COR-L47 (cell line): Measurements from ENCODE around the gene KCNQ2.

Experiments
- DNase-seq: peaks from one replicate; lab custom pipeline; 2025; lab: John Stamatoyannopoulos, UW

Gene KCNQ2

DNA sequence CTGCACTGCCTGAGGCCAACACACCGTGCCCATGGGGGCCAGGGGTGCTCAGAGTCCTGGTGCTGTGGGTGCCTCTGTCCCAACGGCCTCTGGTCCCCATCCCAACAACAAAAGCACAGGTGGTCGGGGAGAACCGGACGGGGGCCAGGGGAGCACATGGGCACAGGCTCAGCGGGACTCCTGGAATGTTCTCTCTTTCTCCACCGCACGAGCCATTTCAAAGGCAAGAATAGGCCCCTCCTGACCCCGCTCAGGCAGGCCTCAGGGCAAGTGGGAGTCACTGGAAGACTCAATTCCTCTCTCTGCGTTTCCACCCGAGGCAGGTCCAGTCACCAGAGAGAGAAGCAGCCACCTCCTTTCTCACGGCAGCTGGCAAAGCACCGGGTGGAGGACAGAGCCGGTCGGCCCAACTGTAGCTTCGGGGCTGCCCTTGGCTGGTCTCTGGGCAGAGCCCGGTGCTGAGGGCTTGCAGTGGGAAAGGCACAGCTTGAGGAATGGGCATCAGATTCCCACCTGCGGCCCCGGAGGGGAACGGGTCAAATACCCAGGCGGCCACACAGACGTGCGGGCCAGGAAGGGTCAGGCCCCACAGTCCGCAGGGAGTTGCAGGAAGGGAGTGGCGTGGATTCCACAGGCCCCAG is 55.2 kb downstream of the KCNQ2 start:
- DNase-seq = no peak

DNA sequence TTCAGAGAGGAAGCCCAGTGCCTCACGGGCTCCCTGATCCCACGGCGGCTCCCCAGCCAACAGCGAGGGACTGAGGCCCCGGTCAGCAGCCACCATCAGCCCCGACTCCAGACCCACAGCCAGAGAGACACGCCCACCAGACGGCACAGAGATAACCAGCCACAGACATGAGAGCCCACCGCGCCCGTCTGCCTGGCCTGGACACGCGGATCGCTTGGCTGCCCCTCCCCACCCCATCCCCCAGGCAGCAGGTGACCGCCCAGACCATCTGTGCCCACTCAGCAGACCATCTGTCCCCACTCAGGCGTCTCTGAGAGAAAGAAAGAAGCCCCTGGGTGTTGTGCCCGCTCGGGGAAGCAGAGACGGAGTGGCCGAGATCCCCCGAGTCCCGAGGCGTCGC is 55.8 kb downstream of the KCNQ2 start:
- DNase-seq = no peak

DNA sequence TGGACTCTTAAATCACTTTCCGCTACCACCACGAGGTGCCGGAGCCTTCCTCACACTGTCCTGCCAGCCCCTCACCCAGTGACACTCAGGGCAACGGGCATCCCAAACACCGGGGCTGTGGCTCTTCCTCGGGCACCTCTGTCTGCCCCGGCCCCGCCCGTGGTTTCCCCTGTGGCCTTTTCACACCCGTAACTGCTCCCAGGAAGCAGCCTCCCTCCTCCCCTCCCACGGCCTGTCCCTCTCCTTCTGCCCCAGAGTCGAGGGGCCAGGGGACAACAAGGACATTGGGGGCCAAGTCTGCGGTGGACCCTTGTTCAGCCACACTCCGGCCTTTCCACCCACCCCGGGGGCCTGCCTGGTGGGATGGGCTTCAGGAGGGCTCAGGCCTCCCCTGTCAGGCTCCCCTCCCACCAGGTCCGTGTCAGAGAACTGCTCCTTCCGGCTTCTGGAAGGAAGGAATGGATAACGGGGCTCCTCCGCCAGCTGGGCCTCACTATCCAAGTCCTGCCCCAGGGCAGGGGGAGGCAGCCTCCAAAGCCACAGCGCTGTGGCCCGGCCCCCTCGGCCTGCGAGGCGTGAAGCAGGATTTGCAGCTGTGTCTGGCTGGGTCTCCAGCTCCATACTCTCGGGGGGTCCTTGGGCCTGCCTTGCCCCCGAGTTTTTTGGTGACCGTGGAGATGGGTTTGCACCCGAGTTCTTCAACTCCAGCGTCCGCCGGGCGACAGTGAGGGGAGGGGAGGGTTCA is 56.6 kb downstream of the KCNQ2 start:
- no peak for DNase-seq

DNA sequence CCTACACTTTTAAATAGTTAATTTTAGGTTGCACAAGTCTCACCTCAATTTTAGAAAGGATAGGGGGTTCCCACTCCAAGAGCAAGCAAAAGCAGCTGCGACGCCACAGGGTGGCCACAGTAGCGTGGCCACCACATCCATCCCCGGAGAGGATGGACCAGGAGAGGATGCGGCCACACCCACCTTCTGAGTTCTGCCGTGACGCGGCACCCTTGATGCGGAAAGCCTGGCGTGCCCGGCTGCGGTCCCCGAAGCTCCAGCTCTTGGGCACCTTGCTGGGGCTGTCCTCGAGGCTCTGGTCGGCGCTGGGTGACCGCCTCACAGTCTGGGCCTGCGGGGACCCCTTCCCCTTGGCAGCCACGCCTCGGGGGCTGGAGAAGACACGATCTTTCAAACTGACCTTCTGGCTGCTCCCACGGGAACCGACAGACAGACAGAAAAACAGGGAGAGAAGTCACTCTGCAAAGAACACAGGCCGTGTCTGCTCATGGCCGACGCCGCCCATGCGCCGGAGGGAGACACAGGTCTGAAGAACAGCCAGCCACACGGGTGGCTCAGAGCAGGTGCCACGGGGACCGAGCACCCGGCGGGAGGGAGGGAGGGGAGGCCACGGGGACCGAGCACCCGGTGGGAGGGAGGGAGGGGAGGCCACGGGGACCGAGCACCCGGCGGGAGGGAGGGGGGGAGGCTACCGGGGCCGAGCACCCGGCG is 57.6 kb downstream of the KCNQ2 start:
- no peak for DNase-seq

DNA sequence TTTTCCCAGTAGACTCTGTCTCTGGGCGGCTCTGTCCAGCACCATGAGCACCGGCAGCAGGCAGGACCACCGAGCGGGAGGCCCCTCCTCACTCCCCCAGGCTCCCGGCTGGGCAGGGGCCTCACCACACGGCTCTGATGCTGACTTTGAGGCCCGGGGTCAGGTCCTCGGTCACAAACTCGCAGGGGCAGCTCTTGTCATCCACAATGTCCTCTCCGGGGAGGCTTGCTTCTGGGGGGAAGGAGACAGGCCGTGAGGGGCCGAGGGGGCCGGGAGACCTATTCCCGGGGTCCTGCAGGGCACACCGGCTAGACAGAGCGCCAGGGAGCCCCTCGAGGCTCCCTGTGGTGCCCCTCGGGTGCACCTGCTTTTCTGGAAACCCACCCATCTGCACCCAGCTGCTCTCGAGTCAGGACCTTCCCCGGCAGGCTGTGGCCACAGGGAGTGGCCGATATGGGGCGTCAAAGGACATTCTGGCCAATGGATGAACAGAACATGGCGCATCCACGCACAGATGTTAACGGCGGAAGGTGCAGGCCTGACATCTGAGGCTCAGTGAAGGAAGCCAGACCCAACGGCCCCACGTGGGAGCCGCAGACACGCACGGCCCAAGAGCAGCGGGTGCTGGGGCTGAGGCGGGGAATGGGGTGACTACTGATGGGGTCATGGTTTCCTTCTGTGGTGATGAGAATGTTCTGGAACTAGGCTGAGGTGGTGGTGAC is 58.3 kb downstream of the KCNQ2 start:
- DNase-seq = no peak

DNA sequence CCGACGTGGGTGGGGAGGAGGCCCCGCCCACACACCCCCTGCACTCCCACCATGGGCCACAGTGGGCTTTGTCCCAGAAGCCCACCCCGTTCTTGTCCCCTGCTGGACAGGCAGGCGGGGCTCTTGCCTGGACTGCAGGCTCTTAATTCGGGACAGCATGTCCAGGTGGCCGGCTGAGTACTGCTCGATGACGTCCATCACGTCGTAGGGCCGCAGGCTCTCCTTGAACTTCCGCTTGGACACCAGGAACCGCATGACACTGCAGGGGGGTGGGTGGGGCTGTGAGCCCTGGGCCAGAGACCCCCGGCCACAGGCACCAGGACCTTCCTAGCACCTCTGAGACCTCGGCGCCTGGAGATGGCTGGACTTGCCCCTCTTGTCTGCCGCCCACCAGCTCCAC is 59.1 kb downstream of the KCNQ2 start:
- no peak for DNase-seq

DNA sequence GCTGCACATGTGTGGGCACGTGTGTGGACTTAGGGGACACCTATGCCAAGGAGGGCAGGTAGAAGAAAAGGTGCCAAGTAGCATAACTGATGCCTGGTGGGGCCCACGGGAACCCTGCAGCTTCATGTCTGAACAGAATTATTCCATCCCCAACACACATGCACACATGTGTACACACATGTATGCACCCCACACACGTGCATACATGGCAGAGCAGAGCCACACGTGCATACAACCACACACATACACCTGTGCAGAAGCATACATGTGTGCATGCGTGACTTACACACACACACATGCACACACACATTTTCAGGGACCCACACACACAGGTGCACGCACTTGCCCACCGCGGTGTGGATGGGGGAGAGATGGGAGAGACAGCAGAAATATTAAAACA is 59.6 kb downstream of the KCNQ2 start:
- DNase-seq = no peak

DNA sequence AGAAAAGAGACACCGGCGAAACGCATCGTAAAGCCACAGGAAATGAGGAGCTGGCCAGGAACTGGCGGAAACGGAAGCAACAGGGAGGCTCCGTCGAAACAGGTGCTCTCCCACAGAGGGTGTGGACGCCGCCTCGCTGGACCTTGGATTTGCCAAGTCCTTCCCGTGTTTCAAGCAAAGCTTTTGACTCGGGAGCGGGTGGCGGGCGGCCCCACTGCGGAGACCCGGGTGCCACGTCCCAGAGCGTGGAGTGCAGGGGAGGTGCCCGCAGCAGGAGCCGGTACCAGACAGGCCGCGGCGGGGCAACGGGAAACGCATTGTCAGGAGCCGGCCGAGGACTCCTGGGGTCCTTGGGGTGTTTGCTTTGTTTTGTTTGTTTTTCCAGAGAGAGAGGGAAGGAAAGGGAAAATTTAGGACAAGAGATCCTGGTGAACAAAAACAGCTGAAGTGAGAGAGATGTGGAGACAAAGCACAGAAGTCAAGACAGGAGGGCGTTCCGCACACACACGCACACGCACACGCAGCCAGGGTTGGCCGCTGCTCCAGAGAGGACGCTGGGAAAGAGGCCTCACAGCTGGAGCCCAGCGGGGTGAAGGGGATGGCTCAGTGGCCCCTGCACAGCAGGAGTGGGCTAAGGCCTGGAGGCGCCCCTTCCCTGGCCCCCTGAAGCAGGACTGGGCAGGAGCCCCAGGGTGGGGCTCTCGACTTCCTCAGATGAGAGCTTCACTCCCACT is 60.4 kb downstream of the KCNQ2 start:
- peak; percentile 84 for DNase-seq

DNA sequence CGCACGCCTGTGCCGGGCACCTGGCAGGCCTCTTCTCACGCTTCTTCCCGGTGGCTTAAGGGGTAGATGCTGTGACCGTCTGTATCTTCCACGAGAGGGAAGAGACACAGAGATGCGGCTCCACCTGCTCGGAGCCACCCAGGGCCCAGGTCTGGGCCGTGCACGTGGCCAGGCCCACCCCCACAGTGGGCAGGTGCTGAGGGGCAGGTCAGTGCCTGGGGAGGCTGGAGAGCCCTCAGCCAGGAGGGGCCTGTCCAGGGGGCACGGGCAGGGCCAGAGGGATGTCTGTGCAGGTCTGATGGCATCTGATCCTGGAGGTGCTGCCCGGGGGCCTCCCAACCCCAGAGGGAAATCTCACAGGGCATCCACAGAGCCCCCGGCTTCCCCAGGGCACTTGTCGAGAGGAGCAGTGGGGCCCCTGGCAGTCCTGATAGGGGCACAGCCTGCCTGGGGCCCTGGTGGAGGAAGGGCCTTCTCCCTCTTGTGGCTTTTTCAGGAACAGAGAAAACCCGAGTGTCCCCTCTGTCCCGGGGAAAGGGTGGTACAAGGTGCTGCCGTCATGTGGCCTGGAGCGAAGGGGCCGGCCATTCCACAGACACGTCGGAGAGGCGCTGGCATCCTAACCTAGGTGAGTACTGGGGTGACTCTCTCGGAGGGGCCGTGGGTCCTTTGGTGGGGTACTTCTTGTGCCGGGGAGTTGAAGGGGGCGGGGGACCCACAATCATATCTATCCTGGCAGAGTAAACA is 61.1 kb downstream of the KCNQ2 start:
- no peak for DNase-seq

DNA sequence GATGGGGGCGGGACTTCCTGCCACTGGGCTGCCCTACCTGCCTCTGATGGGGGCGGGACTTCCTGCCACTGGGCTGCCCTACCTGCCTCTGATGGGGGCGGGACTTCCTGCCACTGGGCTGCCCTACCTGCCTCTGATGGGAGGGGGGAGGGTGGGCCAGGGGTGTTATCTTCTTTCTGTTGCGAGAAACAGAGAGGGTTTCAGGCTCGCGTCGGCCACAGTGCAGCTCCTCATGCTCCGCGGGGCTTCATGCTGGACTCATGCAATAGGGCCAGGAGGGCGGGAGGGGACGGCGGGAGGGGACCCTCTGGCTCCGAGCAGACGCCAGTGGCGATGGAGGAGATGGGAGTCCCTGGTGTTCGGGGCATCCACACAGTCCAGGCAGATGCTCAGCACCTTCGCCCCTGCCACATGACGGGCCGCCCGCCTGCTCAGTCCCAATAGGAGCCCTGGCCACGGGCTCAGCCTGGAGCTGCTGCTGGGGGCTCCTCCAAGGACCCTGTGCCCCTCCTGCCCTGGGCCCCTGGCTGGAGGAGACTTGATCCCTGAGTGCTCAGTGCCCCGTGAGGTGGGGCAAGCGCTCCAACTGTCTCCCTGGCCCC is 62.5 kb downstream of the KCNQ2 start:
- no peak for DNase-seq

DNA sequence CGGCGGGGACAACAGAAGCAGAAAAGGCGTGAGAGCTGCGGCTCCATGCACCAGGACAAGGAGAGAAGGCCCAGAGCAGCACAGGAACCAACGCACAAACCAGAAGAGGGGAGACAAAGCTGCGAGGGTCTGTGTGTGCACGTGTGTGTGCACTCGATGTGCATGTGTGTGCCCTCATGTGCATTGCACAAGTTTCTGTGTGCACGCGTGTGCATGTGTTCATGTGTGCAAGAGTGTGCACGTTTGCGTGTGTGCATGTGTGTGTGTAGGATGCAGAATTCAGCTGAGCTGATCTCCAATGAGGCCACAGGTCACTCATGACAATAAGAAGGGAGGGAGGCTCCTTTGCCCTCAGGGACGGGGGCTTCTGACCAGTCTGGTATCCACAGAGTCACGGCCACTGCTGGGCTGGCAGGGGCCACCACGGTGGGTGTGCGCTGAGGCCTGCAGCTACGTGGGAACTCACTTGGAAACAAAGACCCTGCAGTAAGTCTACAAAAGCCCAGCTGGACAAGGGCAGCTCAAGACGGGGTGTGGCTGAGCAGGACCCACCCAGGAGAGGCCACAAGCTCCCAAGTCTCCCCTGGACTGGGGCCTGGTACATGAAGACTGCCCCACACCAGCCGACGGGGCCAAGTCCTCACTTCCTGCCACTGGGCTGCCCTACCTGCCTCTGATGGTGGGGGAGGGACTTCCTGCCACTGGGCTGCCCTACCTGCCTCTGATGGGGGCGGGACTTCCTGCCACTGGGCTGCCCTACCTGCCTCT is 63.2 kb downstream of the KCNQ2 start:
- DNase-seq = peak; percentile 72

DNA sequence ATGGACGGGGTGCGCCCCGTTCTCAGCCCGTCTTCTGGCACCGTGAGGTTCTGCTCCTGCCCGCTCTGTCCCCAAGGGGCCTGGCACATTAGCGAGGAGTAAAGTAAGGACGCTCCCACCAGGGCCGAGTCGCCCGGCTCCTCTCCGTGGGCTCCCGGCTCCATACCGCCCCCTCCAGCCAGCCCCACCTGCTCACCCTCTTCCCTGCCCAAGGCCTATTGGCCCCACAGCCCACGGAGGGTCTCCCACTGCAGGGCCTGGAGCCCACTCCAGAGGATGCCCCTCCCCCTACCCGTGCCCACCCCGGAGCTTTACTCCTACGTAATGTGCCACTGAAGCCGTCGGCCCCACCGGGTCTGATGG is 63.8 kb downstream of the KCNQ2 start:
- no peak for DNase-seq

DNA sequence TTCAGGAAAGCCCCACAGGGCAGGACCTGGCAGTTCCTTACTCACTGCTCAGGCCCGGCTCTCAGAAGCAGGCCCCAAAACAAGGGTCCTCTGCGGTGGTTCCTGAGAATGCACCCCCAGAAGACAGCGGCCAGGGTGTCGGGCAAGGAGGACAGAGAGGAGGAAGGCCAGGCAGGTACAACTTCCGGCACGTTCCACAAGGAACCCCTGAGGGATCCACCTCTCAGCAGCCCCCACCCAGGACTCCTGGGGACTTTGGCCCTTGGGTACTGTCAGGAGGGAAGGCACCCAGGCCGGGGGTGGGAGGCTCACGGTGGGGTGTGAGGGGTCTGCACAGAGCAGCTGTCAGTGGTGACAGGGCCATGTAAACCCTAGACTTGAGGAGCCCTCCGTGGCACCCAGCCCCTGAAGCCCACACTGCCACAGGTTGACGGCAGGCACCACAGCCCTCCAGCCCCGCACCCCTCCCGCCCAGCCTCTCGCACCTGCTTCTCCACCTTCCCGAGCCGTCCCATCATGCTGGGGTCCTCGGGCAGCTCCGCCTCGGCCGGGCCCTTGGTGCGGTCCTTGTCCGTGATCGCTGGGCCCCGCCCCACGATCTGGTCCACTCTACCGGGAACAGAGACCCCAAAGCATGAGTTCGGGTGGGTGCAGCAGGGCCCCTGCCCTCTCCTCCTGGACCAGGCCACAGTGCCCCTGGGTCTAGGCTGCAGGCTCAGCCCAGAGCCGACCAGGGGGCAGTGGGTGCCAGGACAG is 64.3 kb downstream of the KCNQ2 start:
- no peak for DNase-seq

DNA sequence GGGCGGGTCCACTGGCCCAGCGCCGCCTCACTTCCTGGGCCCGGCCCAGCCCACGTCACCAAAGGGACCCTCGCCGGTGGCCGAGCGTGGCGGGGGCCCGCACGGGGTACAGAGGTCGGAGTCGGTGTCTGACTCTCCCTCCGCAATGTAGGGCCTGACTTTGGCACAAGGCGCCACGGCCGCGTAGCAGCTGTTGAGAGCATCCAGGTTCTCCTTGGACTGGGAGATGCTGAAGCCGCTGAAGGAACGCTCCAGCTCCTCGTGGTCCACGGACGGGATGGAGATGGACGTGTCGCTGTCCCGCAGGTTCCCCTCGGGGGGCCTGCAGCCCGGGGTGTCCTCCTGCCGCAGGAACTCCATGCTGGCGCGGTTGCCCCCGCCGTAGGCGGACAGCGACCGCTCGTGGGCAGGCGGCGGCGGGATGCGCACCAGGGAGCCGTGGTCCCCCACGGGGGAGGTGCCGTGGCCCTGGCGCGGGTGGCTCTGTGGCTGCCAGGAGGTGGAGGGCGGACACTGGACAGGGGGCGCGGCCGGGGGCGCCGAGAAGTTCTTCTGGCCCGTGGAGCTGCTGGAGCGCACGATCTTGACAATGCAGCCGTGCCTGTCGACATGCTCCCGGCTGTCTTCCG is 65.7 kb downstream of the KCNQ2 start:
- DNase-seq = no peak

DNA sequence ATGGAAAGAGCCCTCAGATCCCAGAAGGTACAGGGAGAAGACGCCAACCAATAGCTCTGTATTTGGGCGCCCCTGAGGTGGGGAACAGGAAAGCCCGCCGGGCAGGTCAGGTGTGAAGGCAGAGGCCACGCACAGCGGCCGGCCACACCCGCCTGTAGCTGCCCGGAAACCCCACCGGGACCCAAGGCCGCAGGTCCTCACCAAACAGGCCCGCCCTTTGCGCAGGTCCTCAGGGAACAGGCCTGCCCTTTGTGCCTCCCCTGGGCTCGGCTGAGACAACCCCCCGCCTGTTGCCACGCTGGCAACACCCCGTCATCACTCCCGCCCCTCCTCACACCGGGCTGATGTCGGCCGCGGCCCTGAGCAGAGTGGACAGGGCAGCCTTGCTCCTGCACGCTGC is 66.4 kb downstream of the KCNQ2 start:
- no peak for DNase-seq

DNA sequence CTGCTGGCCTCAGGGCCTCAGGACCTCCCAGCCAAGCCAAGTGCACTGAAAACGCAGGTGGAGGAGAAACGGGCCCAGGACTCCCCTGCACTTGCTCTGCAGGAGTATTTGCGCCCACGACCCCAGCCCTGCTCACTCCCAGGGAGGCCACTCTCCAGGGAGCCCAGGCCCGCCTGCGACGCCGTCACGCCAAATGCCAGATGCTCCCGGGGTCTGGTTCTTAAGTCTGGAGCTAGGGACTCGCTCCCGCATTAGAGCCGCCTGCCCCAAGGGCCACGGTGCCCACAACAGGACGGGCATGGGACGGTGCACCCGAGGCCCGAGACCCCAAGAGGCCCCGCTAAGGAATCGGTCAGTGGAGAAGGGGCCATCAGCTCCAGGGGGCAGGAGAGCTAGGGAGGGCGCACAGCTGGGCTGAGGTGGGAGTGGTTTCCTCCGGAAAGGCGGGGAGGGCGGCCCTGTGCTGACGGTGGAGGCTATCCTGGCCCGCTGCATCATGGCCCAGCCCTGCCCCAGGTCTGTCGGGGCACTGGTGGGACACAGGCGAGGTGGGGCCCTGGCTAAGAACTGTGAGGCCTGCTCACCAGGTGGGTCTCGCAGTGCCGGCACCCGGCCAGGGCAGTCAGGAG is 67.2 kb downstream of the KCNQ2 start:
- no peak for DNase-seq

DNA sequence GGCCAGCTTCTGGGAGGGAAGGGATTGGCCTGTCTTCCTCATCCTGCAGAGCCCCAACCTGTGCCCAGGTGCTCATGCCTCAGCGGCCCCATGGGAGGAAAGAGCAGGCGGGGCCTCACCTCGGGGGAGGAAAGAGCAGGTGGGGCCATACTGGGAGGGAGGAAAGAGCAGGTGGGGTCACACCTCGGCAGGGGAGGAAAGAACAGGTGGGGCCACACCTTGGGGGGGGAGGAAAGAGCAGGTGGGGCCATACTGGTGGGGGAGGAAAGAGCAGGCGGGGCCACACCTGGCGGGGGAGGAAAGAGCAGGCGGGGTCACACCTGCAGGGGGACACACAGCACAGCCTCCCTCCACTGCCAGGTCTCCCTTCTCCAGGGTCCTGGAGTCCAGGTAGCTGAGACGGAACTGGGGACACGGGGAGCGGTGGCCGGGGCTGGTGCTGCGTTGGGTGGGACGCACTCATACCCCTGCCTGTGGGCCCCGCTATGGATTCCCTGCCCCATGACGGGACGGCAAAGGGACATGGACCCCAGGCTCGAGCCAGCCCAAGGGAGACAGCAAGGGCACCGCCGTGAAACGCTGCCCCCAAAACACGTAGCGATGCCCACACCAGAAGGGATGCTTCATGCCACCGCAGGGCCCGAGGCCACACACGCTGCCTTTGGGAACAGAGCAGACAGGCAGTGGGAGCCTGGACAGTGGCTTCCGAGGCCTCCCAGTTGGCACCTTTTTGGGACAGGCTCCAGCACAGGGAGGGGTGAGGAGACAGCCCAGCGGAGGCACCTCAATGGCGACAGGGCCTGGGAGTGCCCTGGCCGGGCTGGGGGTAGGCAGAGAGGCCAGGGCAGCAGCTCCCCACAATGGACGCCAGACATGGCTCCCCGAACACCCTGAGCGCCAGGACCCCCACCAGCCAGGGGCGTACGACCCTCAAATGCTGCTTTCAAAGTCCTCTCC is 68.0 kb downstream of the KCNQ2 start:
- DNase-seq = peak; percentile 58
